ENCODE measurements around the gene PAGE3.

PAGE3 gene, protein sequence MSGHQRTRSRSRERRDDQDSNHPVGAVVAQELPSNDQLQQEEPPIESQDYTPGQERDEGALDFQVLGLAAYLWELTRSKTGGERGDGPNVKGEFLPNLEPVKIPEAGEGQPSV

DNA sequence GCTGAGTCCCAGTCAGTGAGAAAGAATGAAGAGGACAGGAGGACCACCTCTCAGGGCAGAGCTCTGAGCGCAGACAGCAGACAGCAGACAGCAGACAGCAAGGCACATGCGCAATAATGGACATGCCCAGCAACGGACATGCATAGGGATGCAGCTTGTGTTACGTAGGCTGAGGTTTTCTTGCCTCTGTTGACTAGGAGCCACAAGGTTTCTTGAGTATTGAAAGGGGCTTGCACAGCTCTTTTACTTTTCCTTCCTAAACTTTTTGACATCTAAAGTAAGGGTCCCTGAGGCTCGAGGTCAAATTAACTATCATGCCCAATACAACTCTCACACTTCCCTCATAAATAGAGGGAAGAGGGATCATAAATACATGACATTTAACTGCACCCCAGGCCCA is at the start of gene PAGE3:
Gene PAGE3, minus strand, starts transcription at position 101 of the 400 bp plus-strand sequence. CDS start 1,013 bp downstream, outside the sequence.
- no peak for DNase-seq (ENCODE audit: low read depth)
- no peak for TF ChIP-seq CTCF (conservative IDR thresholded peaks at IDR 0.05; ENCODE audit: low read depth, low read length)
- H3K4me3 ChIP-seq (ENCODE audit: low read depth, low read length): no peak within 1 kb of the TSS

DNA sequence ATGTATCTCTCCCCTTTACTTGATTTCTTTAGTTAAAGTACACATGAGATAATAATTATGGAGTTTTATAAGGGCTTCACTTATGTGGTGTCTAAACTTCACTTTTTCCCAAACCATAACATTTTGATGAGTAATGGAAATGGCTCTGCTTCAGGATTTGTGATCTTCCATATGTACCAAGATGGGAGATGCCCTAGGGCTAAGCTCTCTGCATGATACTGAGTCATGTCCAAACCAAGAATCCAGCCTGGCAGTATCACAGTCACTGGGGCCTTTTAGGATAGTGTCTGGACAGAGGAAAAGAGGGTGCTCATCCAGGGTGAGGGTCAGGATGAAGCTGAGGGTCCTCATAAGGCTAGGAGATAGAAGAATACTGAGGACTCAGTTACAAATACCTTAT is 47.9 kb upstream of the PAGE3 start:
- no peak overlapping the region for H3K4me3 ChIP-seq (ENCODE audit: low read depth, low read length)
- DNase-seq (ENCODE audit: low read depth): no peak
- TF ChIP-seq CTCF (conservative IDR thresholded peaks at IDR 0.05; ENCODE audit: low read depth, low read length): no peak

- no peak overlapping the region for H3K4me3 ChIP-seq (ENCODE audit: low read depth, low read length)
- no peak for DNase-seq (ENCODE audit: low read depth)
- no peak for TF ChIP-seq CTCF (conservative IDR thresholded peaks at IDR 0.05; ENCODE audit: low read depth, low read length)
Observed at GRCh38 chrX:55290963-55291362, 26.2 kb upstream of the PAGE3 start.

DNA sequence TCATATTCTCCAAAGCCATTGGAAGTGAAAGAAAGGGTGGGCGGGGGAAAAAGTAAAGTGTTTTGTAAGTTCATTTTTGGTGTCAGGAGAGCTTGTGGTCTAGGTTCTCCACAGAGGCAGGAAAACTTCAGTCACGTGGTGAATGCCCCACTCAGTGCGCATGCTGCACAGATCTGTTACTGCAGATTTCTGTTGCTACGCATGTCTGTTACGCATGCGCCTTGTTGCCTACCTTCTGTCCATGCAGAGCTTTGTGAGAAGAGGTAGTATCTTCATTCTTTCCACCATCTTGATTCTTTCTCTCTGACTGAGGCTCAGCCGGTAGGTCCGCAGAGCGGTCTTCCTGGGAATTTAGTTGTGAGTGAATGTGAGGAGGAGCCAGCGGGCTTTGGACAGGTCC is 15.1 kb upstream of the PAGE3 start:
- TF ChIP-seq CTCF (conservative IDR thresholded peaks at IDR 0.05; ENCODE audit: low read depth, low read length): no peak
- no peak overlapping the region for H3K4me3 ChIP-seq (ENCODE audit: low read depth, low read length)
- DNase-seq (ENCODE audit: low read depth): no peak

GRCh38 chrX:55260806-55261205 is 3.9 kb downstream of the PAGE3 start:
- no peak overlapping the region for H3K4me3 ChIP-seq (ENCODE audit: low read depth, low read length)
- TF ChIP-seq CTCF (conservative IDR thresholded peaks at IDR 0.05; ENCODE audit: low read depth, low read length): no peak
- no peak for DNase-seq (ENCODE audit: low read depth)

- TF ChIP-seq CTCF (conservative IDR thresholded peaks at IDR 0.05; ENCODE audit: low read depth, low read length): no peak
- no peak for DNase-seq (ENCODE audit: low read depth)
- no peak overlapping the region for H3K4me3 ChIP-seq (ENCODE audit: low read depth, low read length)
Observed at GRCh38 chrX:55253528-55253927, 11.2 kb downstream of the PAGE3 start.

- H3K4me3 ChIP-seq (ENCODE audit: low read depth, low read length): no peak overlapping the region
- TF ChIP-seq CTCF (conservative IDR thresholded peaks at IDR 0.05; ENCODE audit: low read depth, low read length): no peak
- DNase-seq (ENCODE audit: low read depth): no peak
Observed at GRCh38 chrX:55240788-55241340, 23.9 kb downstream of the PAGE3 start.
